Neutrophil (primary cell): ENCODE results near the gene CEBPB.
A peak's percentile ranks its signal among the peaks of the same experiment; 100 is the strongest.

ENCODE experiments used
- H3K27ac ChIP-seq: fragments of 200-600 bp; sonication (generic); 2 replicates; pipeline ENCODE4 v1.5.1; 2016; ENCODE audit warnings: mild to moderate bottlenecking, moderate library complexity
- H3K27me3 ChIP-seq: fragments of 200-600 bp; sonication (generic); 2 replicates; pipeline ENCODE4 v1.6.0; 2016; ENCODE audit warnings: mild to moderate bottlenecking
- H3K36me3 ChIP-seq: fragments of 200-600 bp; sonication (generic); 2 replicates; pipeline ENCODE4 v1.5.1; 2017
- H3K4me1 ChIP-seq, 2 experiments: fragments of 200-600 bp in 1 of 2; sonication (generic) in 1 of 2; 1 replicate in 1 of 2; 2 replicates in 1 of 2; pipeline versions ENCODE4 v1.5.1 to v1.6.1; 2013 to 2016; ENCODE audit warnings: low read depth in 1 of 2, low read length in 1 of 2, mild to moderate bottlenecking in 1 of 2, moderate library complexity in 1 of 2; ENCODE audit not compliant: control insufficient read depth in 1 of 2, insufficient read depth in 1 of 2
- H3K4me3 ChIP-seq, 2 experiments: fragments of 200-600 bp in 1 of 2; sonication (generic) in 1 of 2; 1 replicate in 1 of 2; 2 replicates in 1 of 2; pipeline ENCODE4 v1.5.1; 2013 to 2016; ENCODE audit warnings: low read depth in 1 of 2, low read length in 1 of 2, mild to moderate bottlenecking in 1 of 2, moderate library complexity in 1 of 2
- H3K9me3 ChIP-seq: fragments of 200-600 bp; sonication (generic); 2 replicates; pipeline ENCODE4 v1.5.1; 2016
- CTCF ChIP-seq: fragments of 200-600 bp; sonication (generic); IDR thresholded peaks from 2 replicates; pipeline ENCODE4 v1.5.1; 2016; ENCODE audit warnings: antibody characterized with exemption

CEBPB gene

GRCh38 chr20:50186151-50186885 is 4.3 kb upstream of the CEBPB start:
- Histone ChIP-seq H3K27ac (peak overlapping the region; percentile 100), H3K9me3 (no peaks in the 10 kb centered on the region), H3K4me1 (peaks cover 56 to 63% of the 10 kb centered on the region in 2 experiments), H3K36me3 (no peaks in the 10 kb centered on the region), H3K27me3 (no peaks in the 10 kb centered on the region), H3K4me3 (peak overlapping the region; percentile 13 to 48)
- peak; percentile 98 for TF ChIP-seq CTCF

- H3K36me3 ChIP-seq, result no peaks in the 10 kb centered on the region
These were observed 3.6 kb upstream of the CEBPB start for GRCh38 chr20:50186987-50187402.

GRCh38 chr20:50187403-50188051 is 3.1 kb upstream of the CEBPB start:
- Histone ChIP-seq H3K9me3 (no peaks in the 10 kb centered on the region), H3K36me3 (peaks cover under 1% of the 10 kb centered on the region), H3K27ac (peak overlapping the region; percentile 100), H3K4me3 (peak overlapping the region; percentile 46 to 48), H3K4me1 (peaks cover 46 to 51% of the 10 kb centered on the region in 2 experiments), H3K27me3 (no peaks in the 10 kb centered on the region)
- TF ChIP-seq CTCF, result peak; percentile 55

More at GRCh38 chr20:50186987-50187402, 3.6 kb upstream of the CEBPB start:
- no peaks in the 10 kb centered on the region for H3K27me3 ChIP-seq
- no peaks in the 10 kb centered on the region for H3K9me3 ChIP-seq
- peaks cover 50 to 57% of the 10 kb centered on the region in 2 experiments for H3K4me1 ChIP-seq
- peak overlapping the region; percentile 100 for H3K27ac ChIP-seq
- no peak for TF ChIP-seq CTCF
- H3K4me3 ChIP-seq, result peak overlapping the region; percentile 46 to 48

GRCh38 chr20:50188287-50188688 is 2.3 kb upstream of the CEBPB start:
- Histone ChIP-seq H3K4me1 (peaks cover 46 to 47% of the 10 kb centered on the region in 2 experiments), H3K4me3 (peak overlapping the region; percentile 5 to 46)
- no peak for TF ChIP-seq CTCF

GRCh38 chr20:50188879-50189680 is 1.6 kb upstream of the CEBPB start:
- H3K27me3 ChIP-seq, result no peaks in the 10 kb centered on the region
- peak overlapping the region; percentile 100 for H3K27ac ChIP-seq
- peak overlapping the region; percentile 87 to 93 for H3K4me3 ChIP-seq
- H3K36me3 ChIP-seq, result peaks cover 16% of the 10 kb centered on the region
- H3K4me1 ChIP-seq, result peaks cover 54 to 55% of the 10 kb centered on the region in 2 experiments
- no peaks in the 10 kb centered on the region for H3K9me3 ChIP-seq
- no peak for TF ChIP-seq CTCF

More at GRCh38 chr20:50188287-50188688, 2.3 kb upstream of the CEBPB start:
- H3K9me3 ChIP-seq, result no peaks in the 10 kb centered on the region
- no peaks in the 10 kb centered on the region for H3K27me3 ChIP-seq
- peak overlapping the region; percentile 100 for H3K27ac ChIP-seq
- peaks cover 8% of the 10 kb centered on the region for H3K36me3 ChIP-seq
